Measurements from ENCODE around the gene MB21D2. TPM values are rescaled to one million over a fixed set of nuclear protein-coding genes. Genes with fewer than 3 reads are reported as not detected.

MB21D2 gene
- total RNA-seq, 1 donor from 2014 or later, result 15.1 TPM

- H3K36me3 ChIP-seq, result no peaks in the 10 kb centered on the region
- no peak for TF ChIP-seq EZH2phosphoT487 (IDR thresholded peaks at IDR 0.05)
- no peak for TF ChIP-seq CTCF (IDR thresholded peaks at IDR 0.05)
- TF ChIP-seq EZH2 (IDR thresholded peaks at IDR 0.05), result no peak
- H3K9me3 ChIP-seq (ENCODE audit: low read depth), result no peaks in the 10 kb centered on the region
- Mint-ChIP-seq H3K27me3 (ENCODE audit: insufficient read depth, low read depth) (no peaks in the 10 kb centered on the region), H3K27ac (no peak overlapping the region), H3K4me3 (no peak overlapping the region), H3K9me3 (no peaks in the 10 kb centered on the region), H3K4me1 (peaks cover 39% of the 10 kb centered on the region), H3K36me3 (no peaks in the 10 kb centered on the region)
- no peaks in the 10 kb centered on the region for H3F3A ChIP-seq (ENCODE audit: low read depth)
- peaks cover 6% of the 10 kb centered on the region for H4K20me1 ChIP-seq (ENCODE audit: low read depth)
- peaks cover 13% of the 10 kb centered on the region for H3K4me1 ChIP-seq
- H3K27me3 ChIP-seq, result no peaks in the 10 kb centered on the region
- H3K4me2 ChIP-seq, result no peak overlapping the region
- H3K9ac ChIP-seq, result no peak overlapping the region
- H2AFZ ChIP-seq (replicated peaks), result no peak overlapping the region
- no peak overlapping the region for H3K27ac ChIP-seq
- DNase-seq (ENCODE audit: low spot score), result no peak
- H3K4me3 ChIP-seq, result no peak overlapping the region
- H3K79me2 ChIP-seq (ENCODE audit: low read depth), result peaks cover 18% of the 10 kb centered on the region
These were observed 52.7 kb downstream of the MB21D2 start for GRCh38 chr3:192864941-192865340.

GRCh38 chr3:192863091-192863420 is 54.6 kb downstream of the MB21D2 start:
- Histone ChIP-seq H3K36me3 (no peaks in the 10 kb centered on the region), H3K79me2 (ENCODE audit: low read depth) (peaks cover 21% of the 10 kb centered on the region), H3K4me1 (peaks cover 13% of the 10 kb centered on the region), H3K4me2 (no peak overlapping the region), H3K9ac (no peak overlapping the region), H4K20me1 (ENCODE audit: low read depth) (peaks cover 6% of the 10 kb centered on the region), H3K4me3 (no peak overlapping the region), H2AFZ (replicated peaks) (no peak overlapping the region), H3K9me3 (ENCODE audit: low read depth) (no peaks in the 10 kb centered on the region), H3K27ac (no peak overlapping the region), H3K27me3 (no peaks in the 10 kb centered on the region), H3F3A (ENCODE audit: low read depth) (no peaks in the 10 kb centered on the region)
- no peak for DNase-seq (ENCODE audit: low spot score)
- no peaks in the 10 kb centered on the region for H3K27me3 Mint-ChIP-seq (ENCODE audit: insufficient read depth, low read depth)
- H3K9me3 Mint-ChIP-seq, result no peaks in the 10 kb centered on the region
- no peak overlapping the region for H3K4me3 Mint-ChIP-seq
- H3K4me1 Mint-ChIP-seq, result peaks cover 23% of the 10 kb centered on the region
- no peaks in the 10 kb centered on the region for H3K36me3 Mint-ChIP-seq
- no peak overlapping the region for H3K27ac Mint-ChIP-seq
- TF ChIP-seq CTCF (IDR thresholded peaks at IDR 0.05) (no peak), EZH2 (IDR thresholded peaks at IDR 0.05) (no peak), EZH2phosphoT487 (IDR thresholded peaks at IDR 0.05) (no peak)

- Mint-ChIP-seq H3K27ac (no peak overlapping the region), H3K9me3 (no peaks in the 10 kb centered on the region), H3K4me1 (peaks cover 18% of the 10 kb centered on the region), H3K27me3 (ENCODE audit: insufficient read depth, low read depth) (no peaks in the 10 kb centered on the region), H3K36me3 (no peaks in the 10 kb centered on the region), H3K4me3 (no peak overlapping the region)
- no peak overlapping the region for H3K4me3 ChIP-seq
- H3K9ac ChIP-seq, result no peak overlapping the region
- H3K27ac ChIP-seq, result no peak overlapping the region
- no peak for DNase-seq (ENCODE audit: low spot score)
- TF ChIP-seq EZH2phosphoT487 (IDR thresholded peaks at IDR 0.05) (no peak), CTCF (IDR thresholded peaks at IDR 0.05) (no peak), EZH2 (IDR thresholded peaks at IDR 0.05) (no peak)
- no peak overlapping the region for H2AFZ ChIP-seq (replicated peaks)
- H3K79me2 ChIP-seq (ENCODE audit: low read depth), result peaks cover 21% of the 10 kb centered on the region
- H3K36me3 ChIP-seq, result no peaks in the 10 kb centered on the region
- no peak overlapping the region for H3K4me2 ChIP-seq
- H3K9me3 ChIP-seq (ENCODE audit: low read depth), result no peaks in the 10 kb centered on the region
- peaks cover 5% of the 10 kb centered on the region for H4K20me1 ChIP-seq (ENCODE audit: low read depth)
- peaks cover 10% of the 10 kb centered on the region for H3K4me1 ChIP-seq
- H3F3A ChIP-seq (ENCODE audit: low read depth), result no peaks in the 10 kb centered on the region
- no peaks in the 10 kb centered on the region for H3K27me3 ChIP-seq
These were observed 55.1 kb downstream of the MB21D2 start for GRCh38 chr3:192862408-192863090.
